DOHH2 (cell line): Measurements from ENCODE around the gene GSS.

Experiments used
- EZH2phosphoT487 ChIP-seq: fragments of 200-600 bp; sonication (generic); IDR thresholded peaks from 2 replicates; pipeline ENCODE4 v1.6.1; 2017; ENCODE audit warnings: borderline replicate concordance, mild to moderate bottlenecking, antibody characterized with exemption, low read length, moderate library complexity, mixed read lengths
- TF ChIP-seq, protein P1 (sequence below): fragments of 200-600 bp; sonication (generic); IDR thresholded peaks from one replicate; pipeline ENCODE4 v1.5.1; 2014; ENCODE audit warnings: antibody characterized with exemption, mild to moderate bottlenecking, low read depth, low read length; ENCODE audit not compliant: poor library complexity, severe bottlenecking

DNA sequence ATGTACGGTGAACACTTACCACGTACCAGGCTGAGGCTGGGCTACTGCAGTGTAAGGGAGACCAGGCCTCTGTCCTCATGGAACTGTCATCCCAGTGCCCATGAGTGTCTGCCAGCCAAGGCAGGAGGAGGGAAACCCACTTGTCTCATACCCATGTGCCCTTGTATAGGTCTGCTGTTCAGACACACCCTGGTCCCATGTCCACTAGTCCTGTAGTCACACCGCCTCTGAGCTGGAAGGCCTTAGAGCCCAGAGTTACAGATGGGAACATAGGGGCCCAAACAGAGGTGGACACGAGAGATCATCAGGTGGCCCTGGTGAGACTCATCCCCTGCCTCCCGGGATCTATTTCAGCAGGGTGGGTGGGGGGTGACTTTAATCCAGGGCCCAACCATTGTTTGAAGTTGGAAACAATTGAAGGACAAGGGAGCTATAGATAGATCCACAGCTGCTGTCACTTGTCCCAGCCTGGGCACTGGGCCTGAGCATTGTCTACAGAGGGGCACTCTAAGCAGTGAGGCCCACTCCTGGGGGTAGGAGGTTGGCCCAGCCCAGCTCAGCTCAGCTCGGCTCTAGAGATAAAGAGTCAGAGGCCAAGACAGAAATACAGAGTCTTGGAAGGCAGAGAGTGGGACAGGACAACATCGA lies 14.7 kb upstream of the GSS start:
- TF ChIP-seq, protein P1, sequence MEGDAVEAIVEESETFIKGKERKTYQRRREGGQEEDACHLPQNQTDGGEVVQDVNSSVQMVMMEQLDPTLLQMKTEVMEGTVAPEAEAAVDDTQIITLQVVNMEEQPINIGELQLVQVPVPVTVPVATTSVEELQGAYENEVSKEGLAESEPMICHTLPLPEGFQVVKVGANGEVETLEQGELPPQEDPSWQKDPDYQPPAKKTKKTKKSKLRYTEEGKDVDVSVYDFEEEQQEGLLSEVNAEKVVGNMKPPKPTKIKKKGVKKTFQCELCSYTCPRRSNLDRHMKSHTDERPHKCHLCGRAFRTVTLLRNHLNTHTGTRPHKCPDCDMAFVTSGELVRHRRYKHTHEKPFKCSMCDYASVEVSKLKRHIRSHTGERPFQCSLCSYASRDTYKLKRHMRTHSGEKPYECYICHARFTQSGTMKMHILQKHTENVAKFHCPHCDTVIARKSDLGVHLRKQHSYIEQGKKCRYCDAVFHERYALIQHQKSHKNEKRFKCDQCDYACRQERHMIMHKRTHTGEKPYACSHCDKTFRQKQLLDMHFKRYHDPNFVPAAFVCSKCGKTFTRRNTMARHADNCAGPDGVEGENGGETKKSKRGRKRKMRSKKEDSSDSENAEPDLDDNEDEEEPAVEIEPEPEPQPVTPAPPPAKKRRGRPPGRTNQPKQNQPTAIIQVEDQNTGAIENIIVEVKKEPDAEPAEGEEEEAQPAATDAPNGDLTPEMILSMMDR = no peak
- no peak for TF ChIP-seq EZH2phosphoT487
